Measurements from ENCODE around the gene GALR1.
A peak's percentile ranks its signal among the peaks of the same experiment; 100 is the strongest.
"Not testable (repeated sequence)": the region's sequence is repeated elsewhere in the genome, so short reads cannot be mapped to it uniquely, and the experiment has no call there.

The GALR1 gene

DNA sequence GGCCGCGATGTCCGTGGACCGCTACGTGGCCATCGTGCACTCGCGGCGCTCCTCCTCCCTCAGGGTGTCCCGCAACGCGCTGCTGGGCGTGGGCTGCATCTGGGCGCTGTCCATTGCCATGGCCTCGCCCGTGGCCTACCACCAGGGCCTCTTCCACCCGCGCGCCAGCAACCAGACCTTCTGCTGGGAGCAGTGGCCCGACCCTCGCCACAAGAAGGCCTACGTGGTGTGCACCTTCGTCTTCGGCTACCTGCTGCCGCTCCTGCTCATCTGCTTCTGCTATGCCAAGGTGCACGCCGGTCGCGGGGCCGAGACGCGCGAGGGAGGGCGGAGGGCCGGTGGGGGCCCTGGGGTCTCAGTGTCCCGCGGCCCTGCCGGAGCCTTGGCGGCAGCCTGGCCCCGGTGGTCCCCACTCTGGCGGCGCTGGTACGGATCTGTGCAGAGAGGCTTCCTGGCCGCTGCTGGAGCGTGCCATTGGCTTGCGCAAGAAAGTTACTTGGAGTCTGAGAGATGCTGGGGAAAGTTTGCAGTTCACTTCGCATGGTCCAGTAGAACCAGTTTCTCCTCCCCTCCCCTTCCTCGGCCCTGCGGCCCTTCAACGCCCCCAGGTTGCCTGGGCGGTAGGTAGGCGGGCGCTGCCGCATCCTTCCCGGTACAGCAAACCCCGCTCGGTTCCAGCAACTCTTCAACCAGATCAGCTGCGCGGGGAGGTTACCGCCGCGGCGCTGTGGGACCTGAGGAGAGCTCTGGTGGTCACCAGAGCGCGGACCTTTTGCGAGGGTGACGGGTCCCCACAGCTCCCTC is 1.5 kb downstream of the GALR1 start:
- DNase-seq, result no peak

DNA sequence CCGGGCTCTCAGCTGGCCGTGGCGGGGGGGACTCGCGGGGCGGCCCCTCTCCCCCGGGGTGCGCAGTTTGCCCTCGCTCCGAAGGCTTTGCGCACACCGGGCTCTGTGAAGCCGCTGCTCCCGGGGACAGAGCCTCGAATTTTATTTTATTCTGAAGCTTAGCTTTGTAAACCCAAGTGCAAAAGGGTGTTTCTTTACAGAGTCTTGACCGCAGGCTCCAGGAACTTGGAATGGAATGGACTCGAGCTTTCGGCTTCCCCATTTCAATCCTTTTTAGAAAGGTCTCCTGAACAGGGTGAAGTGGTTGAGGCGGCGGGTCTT is 2.0 kb downstream of the GALR1 start:
- no peak for DNase-seq

DNA sequence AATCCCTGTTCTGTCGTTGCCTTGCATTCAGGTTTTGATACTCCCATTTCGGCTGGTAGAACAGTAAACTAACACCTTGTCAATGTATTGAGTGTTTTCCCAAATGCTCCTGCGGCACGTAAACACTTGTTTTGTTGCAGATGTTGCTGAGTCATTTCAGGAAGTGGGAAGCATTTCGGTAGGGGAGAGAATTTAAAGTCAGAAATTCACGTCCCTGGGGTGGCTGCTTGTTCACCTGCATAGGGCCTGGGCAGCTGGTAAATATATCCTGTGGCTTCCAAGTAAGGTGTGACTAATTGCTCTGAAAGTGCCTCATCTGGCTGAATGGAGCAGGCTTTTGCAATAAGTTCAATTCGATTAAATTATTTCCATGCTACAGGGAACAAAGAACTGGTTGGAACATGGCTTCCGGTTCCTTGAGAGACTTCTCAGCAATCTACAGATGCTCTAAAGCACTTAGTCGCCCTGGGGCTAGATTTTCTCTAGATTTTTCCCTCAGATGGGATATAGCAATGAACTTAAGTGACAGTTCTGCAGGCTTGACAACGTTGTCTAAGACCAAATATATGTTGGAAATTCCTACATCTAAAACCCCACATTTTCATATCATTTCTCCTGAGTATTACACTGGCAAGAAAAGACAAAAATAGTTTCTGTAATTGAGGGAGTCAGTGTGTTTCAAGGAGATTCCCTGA is 5.2 kb downstream of the GALR1 start:
- DNase-seq, result no peak

DNA sequence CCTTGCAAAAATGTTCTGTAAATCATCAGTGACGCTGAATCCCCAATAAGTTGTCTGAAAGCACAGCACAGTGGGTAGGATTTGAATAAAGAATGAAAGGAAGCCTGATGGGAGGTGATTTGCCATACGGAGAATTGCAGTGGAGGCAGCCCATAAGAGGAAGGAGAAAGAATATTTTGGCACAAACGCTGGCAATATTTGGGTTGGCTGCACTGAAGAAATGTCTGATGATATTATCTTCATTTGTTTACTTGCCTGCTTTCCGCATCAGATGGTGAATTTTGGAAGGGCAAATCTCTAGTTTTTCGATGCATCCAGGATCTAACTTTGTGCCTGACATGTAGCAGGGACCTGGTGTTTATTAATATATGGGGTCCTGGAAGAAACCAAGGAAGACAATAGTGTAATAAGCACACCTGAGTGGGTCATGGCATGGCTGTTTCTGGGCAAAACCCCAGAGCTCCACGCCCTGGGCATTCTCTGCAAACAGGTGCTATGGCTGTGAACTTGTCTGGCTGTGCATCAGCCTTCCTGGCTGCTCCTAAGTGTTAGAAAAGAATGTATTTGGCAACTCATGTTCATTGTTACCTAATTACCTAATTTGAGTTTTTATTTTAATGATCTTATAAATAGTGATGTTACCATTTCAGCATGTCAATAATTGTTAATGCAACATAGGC is 5.9 kb downstream of the GALR1 start:
- DNase-seq, result no peak

DNA sequence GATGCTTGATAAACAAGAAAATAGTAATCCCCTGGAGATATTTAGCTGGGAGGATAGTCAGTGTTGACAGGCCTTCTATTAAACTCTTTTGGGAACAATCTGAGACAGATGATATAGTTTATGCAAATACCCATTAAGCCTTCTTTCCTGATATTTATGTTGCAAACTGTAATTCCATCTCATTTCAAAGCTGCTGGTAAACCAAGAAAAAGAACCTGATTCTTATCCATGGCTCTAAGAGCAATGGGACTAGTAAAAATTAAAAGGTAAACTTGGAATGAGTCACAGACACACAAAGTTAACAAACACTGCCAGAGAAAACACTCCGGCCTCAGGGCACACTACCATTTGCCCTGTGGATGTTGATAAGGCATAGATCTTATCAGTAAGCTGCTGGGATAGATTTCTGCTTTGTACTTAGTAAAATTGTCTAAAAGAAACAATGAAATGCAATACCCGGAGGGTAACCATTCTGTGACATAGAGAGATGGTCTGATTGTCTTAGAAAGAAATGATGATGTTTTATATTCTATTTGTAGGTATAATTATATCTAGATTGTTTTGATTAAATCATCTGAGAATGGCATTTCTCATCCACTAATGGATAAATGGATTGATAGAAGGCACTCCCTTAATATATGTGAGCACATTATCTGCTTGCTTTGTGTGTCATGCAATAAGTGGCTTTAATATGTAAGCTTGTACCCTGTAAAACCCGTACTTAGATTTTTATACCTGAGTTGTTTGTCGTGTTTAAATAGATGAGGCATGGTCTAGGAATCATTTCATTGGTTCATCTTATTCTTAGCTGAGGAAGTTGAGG is 13.2 kb downstream of the GALR1 start:
- no peak for DNase-seq

DNA sequence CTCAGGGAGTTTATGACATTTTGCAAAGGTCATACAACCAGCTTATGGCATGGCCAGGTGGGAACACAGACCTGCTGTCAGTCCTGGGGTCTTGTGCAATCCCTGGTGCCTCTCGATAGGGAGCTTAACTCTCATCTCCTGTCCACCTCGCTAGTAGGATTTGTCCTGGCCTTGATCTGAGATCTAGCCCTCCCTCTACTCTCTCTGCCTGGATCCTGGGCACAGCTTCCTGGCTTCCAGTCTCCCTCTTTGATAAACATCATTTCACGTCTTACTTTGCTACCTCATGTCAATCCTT is 13.8 kb downstream of the GALR1 start:
- DNase-seq, result no peak

DNA sequence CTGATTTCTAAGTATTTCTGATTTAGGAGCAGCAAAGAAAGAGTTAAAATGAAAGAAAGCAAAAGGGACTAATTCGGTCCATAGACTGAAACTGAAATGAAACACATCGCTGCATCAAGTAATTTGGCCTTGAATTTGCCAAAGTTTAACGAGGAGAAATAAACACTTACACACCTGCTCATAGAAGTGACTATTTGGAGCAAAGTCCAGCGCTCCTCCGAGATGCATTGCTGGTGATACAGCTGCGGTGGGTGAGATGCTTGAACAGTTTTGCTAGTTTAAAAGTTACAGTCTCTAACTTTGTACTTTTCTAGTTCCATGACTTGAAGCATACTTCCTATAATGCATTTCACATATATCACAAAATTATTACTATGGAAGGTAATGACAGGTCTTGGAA is 18.3 kb downstream of the GALR1 start:
- no peak for DNase-seq

DNA sequence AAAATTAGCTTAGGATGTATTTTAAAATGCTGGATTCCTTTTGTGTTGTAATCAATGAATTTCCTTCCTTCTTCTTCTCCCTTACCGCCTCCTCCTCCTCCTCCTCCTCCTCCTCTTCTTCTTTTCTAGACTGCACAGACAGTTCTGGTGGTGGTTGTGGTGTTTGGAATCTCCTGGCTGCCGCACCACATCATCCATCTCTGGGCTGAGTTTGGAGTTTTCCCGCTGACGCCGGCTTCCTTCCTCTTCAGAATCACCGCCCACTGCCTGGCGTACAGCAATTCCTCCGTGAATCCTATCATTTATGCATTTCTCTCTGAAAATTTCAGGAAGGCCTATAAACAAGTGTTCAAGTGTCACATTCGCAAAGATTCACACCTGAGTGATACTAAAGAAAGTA is 18.8 kb downstream of the GALR1 start:
- no peak for DNase-seq

DNA sequence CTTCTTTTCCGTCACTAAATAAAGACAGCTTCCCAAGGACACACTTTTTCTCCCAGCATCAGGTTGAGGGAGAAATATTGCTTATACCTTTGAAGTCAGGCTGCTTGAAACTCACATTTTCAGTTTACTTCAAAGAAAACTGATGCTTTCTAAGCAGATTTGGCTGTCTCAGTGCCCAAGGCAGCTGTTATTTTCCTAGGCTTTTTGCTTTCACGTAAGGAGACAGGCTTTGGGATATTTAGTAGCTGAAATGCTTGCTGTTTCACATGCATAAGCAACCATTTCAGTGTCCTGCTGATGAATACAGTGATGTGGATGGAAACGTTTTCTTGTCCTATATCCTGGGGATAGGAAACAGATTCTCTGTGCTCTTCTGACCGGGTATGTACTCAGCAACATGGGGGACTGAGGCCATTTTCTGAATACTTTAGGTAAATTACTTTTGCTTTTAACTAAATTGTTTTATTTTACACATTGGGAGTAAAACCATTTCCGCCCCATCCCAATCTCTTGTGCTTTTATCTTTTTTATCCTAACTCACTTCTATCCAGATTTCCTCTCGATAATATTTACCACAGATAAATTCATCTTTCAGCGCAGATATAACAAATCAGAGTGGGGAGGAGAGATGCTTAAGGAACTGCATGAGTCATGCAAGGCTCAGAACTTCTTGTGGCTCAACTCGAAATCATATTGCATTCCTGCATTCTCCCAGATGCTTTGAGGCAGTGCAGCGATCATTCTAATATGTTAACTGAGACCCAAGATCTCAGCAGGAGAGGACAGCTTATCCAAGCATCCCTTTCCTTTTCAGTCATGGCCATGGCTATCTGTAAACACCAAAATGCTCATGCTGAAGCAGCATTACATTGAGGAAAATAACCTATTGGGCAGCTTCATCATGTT is 22.2 kb downstream of the GALR1 start:
- peak; percentile 67 for DNase-seq

DNA sequence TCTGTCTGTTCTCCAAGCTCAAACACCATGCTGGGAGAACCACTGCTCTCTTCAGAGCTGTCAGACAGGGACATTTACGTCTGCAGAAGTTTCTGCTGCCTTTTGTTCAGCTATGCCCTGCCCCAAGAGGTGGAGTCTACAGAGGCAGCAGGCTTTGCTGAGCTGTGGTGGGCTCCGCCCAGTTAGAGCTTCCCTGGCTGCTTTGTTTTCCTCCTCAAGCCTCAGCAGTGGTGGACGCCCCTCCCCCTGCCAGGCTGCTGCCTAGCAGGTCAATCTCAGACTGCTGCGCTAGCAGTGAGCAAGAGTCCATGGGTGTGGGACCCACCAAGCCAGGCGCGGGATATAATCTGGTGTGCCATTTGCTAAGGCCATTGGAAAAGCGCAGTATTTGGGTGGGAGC is 41.2 kb downstream of the GALR1 start:
- DNase-seq, result not testable (repeated sequence)

DNA sequence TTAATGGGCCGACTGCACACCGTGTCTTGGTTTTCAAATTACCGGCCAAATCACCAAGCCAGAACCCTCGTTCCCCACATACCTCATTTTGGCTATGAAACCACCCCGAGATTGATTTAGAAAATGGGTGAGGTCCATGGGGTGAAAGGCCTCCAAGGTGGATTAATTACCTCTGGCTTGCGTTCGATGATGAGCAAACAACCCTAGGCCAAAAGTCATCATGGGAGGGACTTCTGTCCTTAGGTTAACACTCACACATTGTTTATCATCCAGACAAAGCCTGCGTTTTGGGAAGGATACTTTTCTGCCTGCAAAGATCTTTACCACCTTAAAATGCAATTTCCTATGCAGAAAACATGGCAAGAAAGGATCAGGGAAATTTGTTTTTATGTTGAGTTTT is 48.5 kb downstream of the GALR1 start:
- no peak for DNase-seq

DNA sequence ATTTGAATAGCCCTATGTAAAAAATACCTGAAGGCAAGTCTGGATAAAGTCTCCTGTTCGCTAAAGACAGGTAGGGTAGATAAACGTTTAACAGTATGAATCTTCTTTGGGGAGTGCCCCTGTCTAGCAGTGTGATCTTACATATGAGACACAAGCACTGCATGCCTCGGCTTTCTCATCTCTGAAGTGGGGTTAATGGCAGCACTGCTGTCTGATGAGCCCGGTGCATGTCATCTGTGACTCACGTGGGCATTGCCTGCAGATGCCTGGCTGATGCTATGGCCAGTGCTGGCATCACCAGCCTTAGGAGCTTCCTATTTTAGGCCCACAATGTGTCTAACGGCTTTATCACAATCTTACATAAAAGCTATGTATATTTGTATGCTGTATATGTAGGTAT is 50.1 kb downstream of the GALR1 start:
- DNase-seq, result no peak

DNA sequence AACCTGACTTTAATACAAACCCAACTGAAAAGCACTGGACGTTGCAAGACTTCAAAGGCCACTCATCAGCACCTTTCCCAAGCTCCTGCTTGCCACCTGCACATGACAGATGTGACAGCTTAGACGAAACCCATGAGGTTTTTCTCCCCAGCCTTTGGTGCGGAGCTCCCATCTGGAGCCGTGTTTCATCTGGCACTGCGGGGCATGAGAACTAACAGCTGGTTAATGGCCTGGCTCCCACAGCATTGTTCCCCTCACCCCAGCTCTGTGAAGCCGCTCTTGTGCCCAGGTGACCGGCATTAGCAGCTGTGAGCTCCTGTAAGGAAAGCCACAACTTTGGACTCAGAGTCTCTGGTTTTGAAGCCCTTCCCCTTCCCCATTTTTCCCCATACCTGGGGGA is 50.9 kb downstream of the GALR1 start:
- no peak for DNase-seq

DNA sequence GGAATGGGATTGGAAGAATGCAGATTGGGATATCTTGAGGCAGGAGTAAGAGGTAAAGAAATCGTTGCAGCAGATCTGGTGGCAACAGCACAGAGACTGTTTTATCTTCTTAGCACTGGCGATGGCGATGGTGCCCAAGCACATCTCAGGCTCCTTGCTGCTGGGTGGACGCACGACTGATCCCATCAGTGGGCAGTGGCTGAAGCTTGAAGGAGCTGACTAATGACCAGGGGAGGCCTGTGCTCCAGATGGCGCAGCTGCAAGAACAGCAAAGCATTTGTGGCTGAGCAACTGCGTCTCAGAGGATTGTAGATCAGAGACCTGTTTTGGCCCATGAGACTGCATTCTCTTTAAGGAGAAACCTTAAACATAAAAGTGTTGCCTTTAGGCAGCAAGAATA is 54.6 kb downstream of the GALR1 start:
- DNase-seq, result no peak

DNA sequence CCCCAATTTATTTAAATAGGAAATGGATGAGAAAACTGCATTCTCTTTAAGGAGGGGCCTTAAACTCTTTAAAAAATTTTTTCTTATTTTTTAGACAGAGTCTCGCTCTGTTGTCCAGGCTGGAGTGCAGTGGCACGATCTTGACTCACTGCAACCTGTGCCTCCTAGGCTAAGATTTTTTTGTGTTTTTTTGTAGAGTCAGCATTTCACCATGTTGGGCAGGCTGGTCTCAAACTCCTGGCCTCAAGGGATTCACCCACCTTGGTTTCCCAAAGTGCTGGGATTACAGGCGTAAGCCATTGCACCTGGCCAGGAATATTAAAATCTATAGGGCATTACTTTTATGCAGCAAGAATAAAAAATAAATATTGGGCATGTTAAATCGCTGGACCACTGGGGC is 56.0 kb downstream of the GALR1 start:
- no peak for DNase-seq

DNA sequence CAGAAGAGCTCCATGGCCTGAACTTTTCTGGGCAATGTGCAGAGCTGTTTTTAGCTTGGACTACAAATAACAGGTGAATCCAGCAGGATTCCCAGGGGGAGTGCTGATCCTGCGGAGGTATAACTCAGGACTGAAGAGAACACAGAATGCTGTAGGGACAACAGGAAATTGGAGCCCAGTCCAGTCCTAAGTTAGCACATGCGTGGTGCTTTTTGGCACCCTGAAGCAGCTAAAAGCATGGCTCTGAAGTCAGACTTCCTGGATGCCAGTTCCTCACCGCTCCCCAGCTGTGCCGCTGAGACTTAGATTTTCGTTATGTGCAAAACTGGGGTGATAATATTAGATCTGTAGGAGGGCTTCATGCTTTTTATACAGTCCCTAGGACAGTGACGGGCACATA is 58.6 kb downstream of the GALR1 start:
- no peak for DNase-seq

DNA sequence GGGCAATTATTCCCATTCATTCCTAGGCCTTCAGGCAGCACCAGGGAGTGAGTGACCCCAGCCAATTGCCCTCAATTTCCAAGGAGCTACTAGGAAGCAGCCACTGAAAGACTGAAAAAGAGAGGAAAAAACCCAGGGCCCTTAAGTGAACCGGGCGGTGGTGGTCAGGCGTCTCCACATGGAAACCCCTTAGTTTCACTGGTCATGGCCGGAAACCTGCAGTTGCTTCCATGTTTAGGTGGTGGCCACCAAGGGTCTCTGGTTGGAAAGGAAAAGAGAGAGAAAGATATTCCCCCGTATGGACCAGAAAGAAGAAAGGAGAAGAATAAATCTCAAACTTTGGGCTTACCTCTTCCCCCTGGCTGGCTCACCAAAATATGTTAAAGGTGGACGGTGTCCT is 64.9 kb downstream of the GALR1 start:
- DNase-seq, result no peak

DNA sequence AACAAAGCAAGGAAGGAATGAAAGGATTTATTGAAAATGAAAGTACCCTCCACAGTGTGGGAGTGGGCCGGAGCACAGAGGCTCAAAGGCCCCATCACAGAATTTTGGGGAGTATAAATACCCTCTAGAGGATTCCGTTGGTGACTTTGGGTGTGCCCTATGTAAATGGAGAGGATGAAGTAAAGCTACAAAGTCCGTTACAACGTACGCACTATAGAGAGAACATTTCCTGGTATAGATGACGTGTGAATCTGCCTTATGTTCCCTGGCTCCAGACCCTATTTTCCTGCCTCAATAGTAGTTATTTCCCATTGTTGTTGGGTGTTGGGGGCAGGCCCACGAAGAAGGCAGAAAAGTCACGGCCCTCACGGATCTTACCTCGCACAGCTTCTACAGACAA is 65.3 kb downstream of the GALR1 start:
- no peak for DNase-seq

DNA sequence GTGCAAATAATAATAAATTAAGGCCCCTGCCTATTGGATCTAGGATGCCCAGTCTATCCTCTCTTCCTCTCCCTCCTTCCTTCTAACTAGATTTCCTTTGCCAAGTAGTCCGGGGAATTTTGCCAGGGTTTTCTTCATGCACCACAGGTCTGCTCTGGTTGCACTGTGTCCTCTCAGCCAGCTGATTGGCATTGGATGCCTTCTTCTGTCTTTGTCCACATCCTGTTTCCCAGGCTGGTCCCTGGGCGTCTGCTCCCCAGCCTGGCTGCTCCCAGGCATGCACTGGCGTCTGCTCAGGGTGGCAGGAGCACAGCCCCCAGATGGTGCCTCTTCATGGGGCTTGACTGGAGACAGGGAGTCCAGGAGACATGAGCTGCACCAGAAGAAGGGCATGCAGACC is 66.4 kb downstream of the GALR1 start:
- no peak for DNase-seq

DNA sequence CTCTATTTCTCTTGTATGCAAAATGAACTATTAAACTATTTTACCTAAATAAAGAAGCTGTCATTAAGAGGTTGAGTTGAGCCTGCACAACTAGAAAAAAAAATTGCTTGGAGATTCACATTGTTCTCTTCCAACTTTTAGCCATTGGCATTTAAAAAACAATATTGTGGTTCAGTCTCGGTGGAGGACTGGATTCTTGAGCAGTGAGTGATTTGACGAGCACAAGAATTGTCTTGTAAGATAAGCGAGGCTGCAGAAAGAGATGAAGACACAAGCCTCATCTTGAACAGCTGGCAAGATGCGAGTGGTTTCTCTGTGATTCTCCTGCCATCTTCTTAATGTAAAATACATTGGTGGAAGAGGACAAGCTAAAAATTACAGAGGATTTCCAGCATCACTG is 67.0 kb downstream of the GALR1 start:
- DNase-seq, result peak; percentile 50

DNA sequence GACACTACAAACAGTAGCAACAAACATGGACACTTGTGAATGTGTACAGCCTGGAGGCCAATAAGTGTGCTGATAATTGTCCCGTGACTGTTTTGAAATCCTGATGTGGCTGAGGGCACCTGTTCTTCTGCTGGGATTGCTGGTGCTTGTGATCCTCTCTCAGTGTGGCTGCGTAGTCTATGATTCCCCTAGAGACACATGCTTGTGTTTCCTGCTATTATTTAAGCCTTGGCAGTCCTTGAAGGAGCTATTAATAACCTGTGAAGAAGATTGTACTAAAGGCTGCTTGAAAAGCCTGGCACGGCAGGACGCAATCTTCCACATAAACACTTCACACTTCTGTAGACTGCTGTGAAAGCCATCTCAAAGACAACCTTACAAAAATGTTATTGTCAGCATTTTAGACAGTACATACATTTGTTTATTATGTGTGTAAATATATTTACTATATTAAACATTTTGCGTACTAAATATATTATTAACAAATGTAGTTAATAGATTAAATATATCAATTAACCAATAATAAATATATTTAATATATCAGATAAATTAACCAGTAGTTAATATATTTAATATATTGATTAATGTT is 71.4 kb downstream of the GALR1 start:
- no peak for DNase-seq

Data from fibroblast of skin of scalp (primary cell).